ENCODE measurements around the gene TJP1. TPM values are rescaled to one million over a fixed set of nuclear protein-coding genes. Genes with fewer than 3 reads are reported as not detected.

TJP1 gene
- 50.5 and 96.1 TPM in 2 replicates for total RNA-seq

DNA sequence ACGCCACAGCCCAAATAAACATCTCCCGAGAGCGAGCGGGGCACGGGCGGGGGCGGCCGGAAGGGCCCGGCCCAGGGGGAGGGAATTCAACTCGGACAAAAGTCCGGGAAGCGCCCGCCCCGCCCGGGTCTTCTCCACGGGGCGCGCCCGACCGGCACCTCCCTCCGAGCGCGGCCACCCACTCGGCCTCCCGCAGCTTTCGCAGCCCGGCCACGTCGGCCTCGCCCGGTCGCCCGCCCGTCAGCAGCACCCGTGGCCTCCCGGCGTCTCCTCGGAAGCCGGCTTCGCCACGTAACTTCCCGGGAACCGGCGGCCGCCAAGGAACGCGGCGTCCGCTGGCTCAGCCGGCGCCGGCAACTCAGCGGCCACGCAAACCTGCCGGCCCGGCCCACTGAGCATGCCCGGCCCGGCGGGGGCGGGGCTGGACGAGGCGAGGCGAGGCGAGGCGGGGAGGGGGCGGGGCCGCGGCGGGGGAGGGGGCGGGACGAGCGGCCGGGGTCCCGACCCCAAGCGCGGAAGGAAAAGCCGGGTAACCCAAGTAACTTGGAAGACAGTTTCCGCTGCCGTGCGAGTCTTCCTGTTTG is at the start of gene TJP1:
TSS of gene TJP1 (minus strand) at position 369 of the 584 bp plus-strand sequence. CDS start 440 bp downstream, outside the sequence.

Measured in smooth muscle cell of the umbilical artery (primary cell).